Measurements from ENCODE around the gene AJAP1.

Gene AJAP1

GRCh38 chr1:4690951-4691675, 36.7 kb downstream of the AJAP1 start:
- TF ChIP-seq REST (IDR thresholded peaks at IDR 0.05; ENCODE audit: low read depth), result no peak
- TF ChIP-seq CREB1 (IDR thresholded peaks at IDR 0.05; ENCODE audit: low read depth), result no peak
- no peak for TF ChIP-seq ZBTB7A (IDR thresholded peaks at IDR 0.05; ENCODE audit: low read depth)
- no peak for TF ChIP-seq TEAD4 (IDR thresholded peaks at IDR 0.05)
- TF ChIP-seq EP300 (IDR thresholded peaks at IDR 0.05; ENCODE audit: borderline replicate concordance), result no peak
- no peak for TF ChIP-seq MAX (IDR thresholded peaks at IDR 0.05)
- TF ChIP-seq EGR1 (IDR thresholded peaks at IDR 0.05), result no peak
- TF ChIP-seq RAD21 (IDR thresholded peaks at IDR 0.05; ENCODE audit: low read depth), result no peak
- TF ChIP-seq TCF12 (IDR thresholded peaks at IDR 0.05; ENCODE audit: low read depth), result no peak
- TF ChIP-seq NFIC (IDR thresholded peaks at IDR 0.05), result no peak
- no peak for TF ChIP-seq YY1 (IDR thresholded peaks at IDR 0.05; ENCODE audit: low read depth)
- TF ChIP-seq USF1 (IDR thresholded peaks at IDR 0.05), result no peak
- no peak for TF ChIP-seq TAF1 (IDR thresholded peaks at IDR 0.05; ENCODE audit: low read depth)
- TF ChIP-seq FOXM1 (IDR thresholded peaks at IDR 0.05; ENCODE audit: borderline replicate concordance, low read depth), result no peak

GRCh38 chr1:4691766-4692405, 37.5 kb downstream of the AJAP1 start:
- TF ChIP-seq TEAD4 (IDR thresholded peaks at IDR 0.05), result no peak
- TF ChIP-seq FOXM1 (IDR thresholded peaks at IDR 0.05; ENCODE audit: borderline replicate concordance, low read depth), result no peak
- TF ChIP-seq USF1 (IDR thresholded peaks at IDR 0.05), result no peak
- TF ChIP-seq REST (IDR thresholded peaks at IDR 0.05; ENCODE audit: low read depth), result no peak
- TF ChIP-seq CREB1 (IDR thresholded peaks at IDR 0.05; ENCODE audit: low read depth), result no peak
- no peak for TF ChIP-seq RAD21 (IDR thresholded peaks at IDR 0.05; ENCODE audit: low read depth)
- TF ChIP-seq MAX (IDR thresholded peaks at IDR 0.05), result no peak
- no peak for TF ChIP-seq TCF12 (IDR thresholded peaks at IDR 0.05; ENCODE audit: low read depth)
- no peak for TF ChIP-seq YY1 (IDR thresholded peaks at IDR 0.05; ENCODE audit: low read depth)
- no peak for TF ChIP-seq ZBTB7A (IDR thresholded peaks at IDR 0.05; ENCODE audit: low read depth)
- TF ChIP-seq EP300 (IDR thresholded peaks at IDR 0.05; ENCODE audit: borderline replicate concordance), result no peak
- TF ChIP-seq NFIC (IDR thresholded peaks at IDR 0.05), result no peak
- TF ChIP-seq CEBPB (IDR thresholded peaks at IDR 0.05), result no peak
- TF ChIP-seq TAF1 (IDR thresholded peaks at IDR 0.05; ENCODE audit: low read depth), result no peak

- TF ChIP-seq TEAD4 (IDR thresholded peaks at IDR 0.05), result no peak
- TF ChIP-seq MAX (IDR thresholded peaks at IDR 0.05), result no peak
- no peak for TF ChIP-seq EGR1 (IDR thresholded peaks at IDR 0.05)
- TF ChIP-seq USF1 (IDR thresholded peaks at IDR 0.05), result no peak
- TF ChIP-seq NFIC (IDR thresholded peaks at IDR 0.05), result no peak
- no peak for TF ChIP-seq RAD21 (IDR thresholded peaks at IDR 0.05; ENCODE audit: low read depth)
- no peak for TF ChIP-seq FOXM1 (IDR thresholded peaks at IDR 0.05; ENCODE audit: borderline replicate concordance, low read depth)
- no peak for TF ChIP-seq CREB1 (IDR thresholded peaks at IDR 0.05; ENCODE audit: low read depth)
- TF ChIP-seq EP300 (IDR thresholded peaks at IDR 0.05; ENCODE audit: borderline replicate concordance), result no peak
- no peak for TF ChIP-seq YY1 (IDR thresholded peaks at IDR 0.05; ENCODE audit: low read depth)
These were observed 38.0 kb downstream of the AJAP1 start for GRCh38 chr1:4692437-4692836.

- TF ChIP-seq FOXM1 (IDR thresholded peaks at IDR 0.05; ENCODE audit: borderline replicate concordance, low read depth), result no peak
- no peak for TF ChIP-seq TCF12 (IDR thresholded peaks at IDR 0.05; ENCODE audit: low read depth)
- TF ChIP-seq TEAD4 (IDR thresholded peaks at IDR 0.05), result no peak
- no peak for TF ChIP-seq NFIC (IDR thresholded peaks at IDR 0.05)
- no peak for TF ChIP-seq CEBPB (IDR thresholded peaks at IDR 0.05)
- no peak for TF ChIP-seq USF1 (IDR thresholded peaks at IDR 0.05)
- no peak for TF ChIP-seq CREB1 (IDR thresholded peaks at IDR 0.05; ENCODE audit: low read depth)
- TF ChIP-seq RAD21 (IDR thresholded peaks at IDR 0.05; ENCODE audit: low read depth), result no peak
These were observed 38.9 kb downstream of the AJAP1 start for GRCh38 chr1:4693331-4693730.

Data from Ishikawa (cell line).